ENCODE measurements around the gene NT5C2. TPM values are rescaled to one million over a fixed set of nuclear protein-coding genes. Genes with fewer than 3 reads are reported as not detected.
"Not testable (repeated sequence)": the region's sequence is repeated elsewhere in the genome, so short reads cannot be mapped to it uniquely, and the experiment has no call there.

The NT5C2 gene
- total and polyA plus RNA-seq, 3 donors from 2014 or later: 105 to 125 (median 114) TPM

DNA sequence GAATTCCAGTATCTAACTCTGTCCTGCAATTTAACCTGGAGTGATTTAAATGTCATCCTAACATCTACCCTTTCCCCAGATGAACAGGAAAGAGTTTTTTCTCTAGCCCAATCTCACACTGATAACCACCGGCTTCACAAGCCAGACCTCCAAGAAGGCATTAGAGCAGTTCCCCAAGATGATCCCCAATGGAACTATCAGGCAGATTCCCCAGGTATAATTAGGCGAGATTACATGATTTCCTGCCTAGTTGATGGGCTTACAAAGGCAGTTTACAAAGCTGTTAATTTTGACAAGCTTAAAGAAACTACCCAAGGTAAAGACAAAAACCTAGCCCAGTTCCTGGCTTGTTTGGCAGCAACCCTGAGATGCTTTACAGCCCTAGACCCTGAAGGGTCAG, 14.1 kb upstream of the NT5C2 start:
- H3K4me1 ChIP-seq: peaks cover 5% of the 10 kb centered on the region
- H3K36me3 ChIP-seq (ENCODE audit: low read depth, missing control alignments): no peaks in the 10 kb centered on the region
- TF ChIP-seq, protein P1, sequence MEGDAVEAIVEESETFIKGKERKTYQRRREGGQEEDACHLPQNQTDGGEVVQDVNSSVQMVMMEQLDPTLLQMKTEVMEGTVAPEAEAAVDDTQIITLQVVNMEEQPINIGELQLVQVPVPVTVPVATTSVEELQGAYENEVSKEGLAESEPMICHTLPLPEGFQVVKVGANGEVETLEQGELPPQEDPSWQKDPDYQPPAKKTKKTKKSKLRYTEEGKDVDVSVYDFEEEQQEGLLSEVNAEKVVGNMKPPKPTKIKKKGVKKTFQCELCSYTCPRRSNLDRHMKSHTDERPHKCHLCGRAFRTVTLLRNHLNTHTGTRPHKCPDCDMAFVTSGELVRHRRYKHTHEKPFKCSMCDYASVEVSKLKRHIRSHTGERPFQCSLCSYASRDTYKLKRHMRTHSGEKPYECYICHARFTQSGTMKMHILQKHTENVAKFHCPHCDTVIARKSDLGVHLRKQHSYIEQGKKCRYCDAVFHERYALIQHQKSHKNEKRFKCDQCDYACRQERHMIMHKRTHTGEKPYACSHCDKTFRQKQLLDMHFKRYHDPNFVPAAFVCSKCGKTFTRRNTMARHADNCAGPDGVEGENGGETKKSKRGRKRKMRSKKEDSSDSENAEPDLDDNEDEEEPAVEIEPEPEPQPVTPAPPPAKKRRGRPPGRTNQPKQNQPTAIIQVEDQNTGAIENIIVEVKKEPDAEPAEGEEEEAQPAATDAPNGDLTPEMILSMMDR (IDR thresholded peaks at IDR 0.05): no peak
- no peak for TF ChIP-seq POLR2A (IDR thresholded peaks at IDR 0.05)
- intact Hi-C loops (cut with DNase I; ENCODE audit: low total_unique reads): no loop called here
- no peaks in the 10 kb centered on the region for H3K9me3 ChIP-seq
- WGBS, 2 donors: 55 to 64% methylated on average over 2 of the region's 2 CpGs
- H3K27ac ChIP-seq: no peak overlapping the region
- H3K27me3 ChIP-seq: no peaks in the 10 kb centered on the region
- H3K4me3 ChIP-seq: no peak overlapping the region
- no peak for DNase-seq

DNA sequence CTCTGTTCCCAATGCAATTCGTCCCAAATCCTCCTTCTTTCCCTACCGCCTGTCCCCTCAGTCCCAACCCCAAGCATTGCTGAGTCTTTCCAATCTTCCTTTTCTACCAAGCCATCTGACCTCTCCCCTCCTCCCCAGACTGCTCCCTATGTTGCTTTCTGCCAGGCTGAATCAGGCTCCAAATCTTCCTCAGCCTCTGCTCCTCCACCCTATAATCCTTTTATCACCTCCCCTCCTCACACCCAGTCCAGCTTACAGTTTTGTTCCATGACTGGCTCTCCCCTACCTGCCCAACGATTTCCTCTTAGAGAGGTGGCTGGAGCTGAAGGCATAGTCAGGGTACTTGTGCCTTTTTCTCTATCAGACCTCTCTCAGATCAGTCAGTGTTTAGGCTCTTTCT, 13.6 kb upstream of the NT5C2 start:
- DNase-seq; H3K4me1 ChIP-seq; H3K9me3 ChIP-seq; intact Hi-C loops (cut with DNase I; ENCODE audit: low total_unique reads); H3K27me3 ChIP-seq; H3K27ac ChIP-seq; H3K36me3 ChIP-seq (ENCODE audit: low read depth, missing control alignments); H3K4me3 ChIP-seq: not testable (repeated sequence)
- WGBS, 2 donors: 78 to 82% methylated on average over 3 of the region's 3 CpGs

DNA sequence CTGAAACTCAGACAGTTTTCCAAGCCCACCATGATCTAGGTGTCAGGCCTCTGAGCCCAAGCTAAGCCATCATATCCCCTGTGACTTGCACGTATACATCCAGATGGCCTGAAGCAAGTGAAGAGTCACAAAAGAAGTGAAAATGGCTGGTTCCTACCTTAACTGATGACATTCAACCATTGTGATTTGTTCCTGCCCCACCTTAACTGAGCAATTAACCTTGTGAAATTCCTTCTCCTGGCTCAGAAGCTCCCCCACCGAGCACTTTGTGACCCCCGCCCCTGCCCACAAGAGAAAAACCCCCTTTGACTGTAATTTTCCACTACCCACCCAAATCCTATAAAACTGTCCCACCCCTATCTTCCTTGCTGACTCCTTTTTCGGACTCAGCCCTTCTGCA, 12.3 kb upstream of the NT5C2 start:
- H3K27me3 ChIP-seq; DNase-seq; H3K9me3 ChIP-seq; H3K4me3 ChIP-seq; intact Hi-C loops (cut with DNase I; ENCODE audit: low total_unique reads); H3K4me1 ChIP-seq; H3K36me3 ChIP-seq (ENCODE audit: low read depth, missing control alignments); H3K27ac ChIP-seq: not testable (repeated sequence)
- 85 to 86% methylated on average over 4 of the region's 4 CpGs for WGBS, 2 donors

DNA sequence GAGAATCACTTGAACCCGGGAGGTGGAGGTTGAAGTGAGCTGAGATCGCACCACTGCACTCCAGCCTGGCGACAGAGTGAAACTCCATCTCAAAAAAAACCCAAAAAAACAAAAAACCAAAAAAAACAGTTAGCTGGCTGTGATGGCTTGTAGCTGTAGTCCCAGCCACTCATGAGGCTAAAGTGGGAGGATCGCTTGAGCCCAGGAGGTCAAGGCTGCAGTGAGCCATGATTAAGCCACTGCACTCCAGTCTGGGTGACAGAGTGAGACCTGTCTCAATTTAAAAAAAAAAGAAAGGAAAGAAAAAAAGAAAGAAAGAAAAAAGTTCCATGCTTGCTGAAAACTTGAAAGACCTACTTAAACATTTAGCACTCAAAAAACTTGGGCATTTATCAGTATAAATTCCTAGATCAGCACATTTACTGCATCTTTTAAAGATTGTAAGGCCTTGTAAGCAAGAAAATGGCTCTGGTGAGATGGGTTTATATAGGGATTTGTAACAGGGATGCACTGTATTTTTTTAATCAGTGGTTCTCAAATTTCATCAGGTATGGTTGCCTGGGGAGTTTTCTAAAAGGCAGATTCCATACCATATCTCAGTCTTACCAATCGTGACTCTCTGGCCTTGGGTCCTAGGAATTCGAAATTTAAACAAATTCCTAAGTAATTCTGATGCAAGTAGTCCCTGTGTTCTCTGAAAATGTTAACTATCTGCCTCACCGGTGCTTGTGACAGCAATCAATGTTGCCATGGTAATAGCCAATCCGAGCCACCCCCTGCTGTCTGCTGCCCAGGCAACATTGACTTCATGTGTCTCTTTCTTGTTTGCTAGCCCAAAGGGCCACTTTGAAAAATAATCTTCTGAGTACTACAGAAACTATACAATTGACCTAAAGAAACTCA, 11.5 kb upstream of the NT5C2 start:
- Histone ChIP-seq H3K27ac (no peak overlapping the region), H3K4me1 (peaks cover 5% of the 10 kb centered on the region), H3K36me3 (ENCODE audit: low read depth, missing control alignments) (no peaks in the 10 kb centered on the region), H3K27me3 (no peaks in the 10 kb centered on the region), H3K4me3 (no peak overlapping the region), H3K9me3 (no peaks in the 10 kb centered on the region)
- no peak for DNase-seq
- intact Hi-C loops (cut with DNase I; ENCODE audit: low total_unique reads): no loop called here
- TF ChIP-seq, protein P1 (IDR thresholded peaks at IDR 0.05): no peak
- no peak for TF ChIP-seq POLR2A (IDR thresholded peaks at IDR 0.05)
- WGBS, 2 donors: 60 to 61% methylated on average over 8 of the region's 8 CpGs

DNA sequence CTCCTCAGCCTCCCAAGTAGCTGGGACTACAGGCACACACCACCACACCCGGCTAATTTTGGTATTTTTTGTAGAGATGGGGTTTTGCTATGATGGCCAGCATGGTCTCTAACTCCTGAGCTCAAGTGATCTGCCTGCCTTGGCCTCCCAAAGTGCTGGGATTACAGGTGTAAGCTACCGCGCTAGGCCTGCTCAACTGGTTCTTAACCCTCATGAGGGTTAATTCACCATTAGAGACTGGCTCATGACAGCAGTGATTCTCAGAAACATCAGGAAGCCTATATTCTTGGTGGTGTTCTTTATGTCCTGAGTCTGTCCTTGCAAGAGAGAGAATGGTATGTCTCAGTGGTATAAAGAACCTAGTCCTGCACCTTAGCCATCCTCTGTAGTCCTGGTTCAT, 10.4 kb upstream of the NT5C2 start:
- H3K36me3 ChIP-seq (ENCODE audit: low read depth, missing control alignments): no peaks in the 10 kb centered on the region
- WGBS, 2 donors: 93 to 99% methylated on average over 3 of the region's 3 CpGs
- no peak overlapping the region for H3K27ac ChIP-seq
- H3K27me3 ChIP-seq: no peaks in the 10 kb centered on the region
- peaks cover 5% of the 10 kb centered on the region for H3K4me1 ChIP-seq
- no peak for DNase-seq
- TF ChIP-seq, protein P1 (IDR thresholded peaks at IDR 0.05): no peak
- no peak for TF ChIP-seq POLR2A (IDR thresholded peaks at IDR 0.05)
- no peaks in the 10 kb centered on the region for H3K9me3 ChIP-seq
- no peak overlapping the region for H3K4me3 ChIP-seq
- intact Hi-C loops (cut with DNase I; ENCODE audit: low total_unique reads): no loop called here

DNA sequence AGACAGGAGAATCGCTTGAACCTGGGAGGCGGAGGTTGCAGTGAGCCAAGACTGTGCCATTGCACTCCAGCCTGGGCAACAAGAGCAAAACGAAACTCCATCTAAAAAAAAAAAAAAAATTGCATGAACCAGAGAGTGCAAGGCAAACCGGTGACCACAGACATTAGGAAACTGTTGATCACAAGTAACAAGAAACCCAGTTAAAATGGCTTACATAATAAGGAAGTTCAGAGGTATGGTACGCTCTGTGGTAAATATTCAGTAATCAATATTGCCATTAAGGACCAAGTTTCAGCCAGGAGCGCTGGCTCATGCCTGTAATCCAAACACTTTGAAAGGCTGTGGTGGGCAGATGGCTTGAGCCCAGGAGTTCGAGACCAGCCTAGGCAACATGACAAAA, 9.2 kb upstream of the NT5C2 start:
- peaks cover 12% of the 10 kb centered on the region for H3K4me1 ChIP-seq
- no peaks in the 10 kb centered on the region for H3K9me3 ChIP-seq
- 91 to 92% methylated on average over 7 of the region's 7 CpGs for WGBS, 2 donors
- H3K27me3 ChIP-seq: no peaks in the 10 kb centered on the region
- no peak for TF ChIP-seq POLR2A (IDR thresholded peaks at IDR 0.05)
- TF ChIP-seq, protein P1 (IDR thresholded peaks at IDR 0.05): no peak
- intact Hi-C loops (cut with DNase I; ENCODE audit: low total_unique reads): no loop called here
- H3K4me3 ChIP-seq: no peak overlapping the region
- DNase-seq: no peak
- H3K36me3 ChIP-seq (ENCODE audit: low read depth, missing control alignments): no peaks in the 10 kb centered on the region
- no peak overlapping the region for H3K27ac ChIP-seq

All from testis (tissue), 3 donors.